GM03348 (cell line): ENCODE data around the gene KCTD1.

ENCODE experiments used
- DNase-seq: peaks from one replicate; pipeline ENCODE4 v3.0.0; 2012; ENCODE audit warnings: low spot score

The KCTD1 gene

DNA sequence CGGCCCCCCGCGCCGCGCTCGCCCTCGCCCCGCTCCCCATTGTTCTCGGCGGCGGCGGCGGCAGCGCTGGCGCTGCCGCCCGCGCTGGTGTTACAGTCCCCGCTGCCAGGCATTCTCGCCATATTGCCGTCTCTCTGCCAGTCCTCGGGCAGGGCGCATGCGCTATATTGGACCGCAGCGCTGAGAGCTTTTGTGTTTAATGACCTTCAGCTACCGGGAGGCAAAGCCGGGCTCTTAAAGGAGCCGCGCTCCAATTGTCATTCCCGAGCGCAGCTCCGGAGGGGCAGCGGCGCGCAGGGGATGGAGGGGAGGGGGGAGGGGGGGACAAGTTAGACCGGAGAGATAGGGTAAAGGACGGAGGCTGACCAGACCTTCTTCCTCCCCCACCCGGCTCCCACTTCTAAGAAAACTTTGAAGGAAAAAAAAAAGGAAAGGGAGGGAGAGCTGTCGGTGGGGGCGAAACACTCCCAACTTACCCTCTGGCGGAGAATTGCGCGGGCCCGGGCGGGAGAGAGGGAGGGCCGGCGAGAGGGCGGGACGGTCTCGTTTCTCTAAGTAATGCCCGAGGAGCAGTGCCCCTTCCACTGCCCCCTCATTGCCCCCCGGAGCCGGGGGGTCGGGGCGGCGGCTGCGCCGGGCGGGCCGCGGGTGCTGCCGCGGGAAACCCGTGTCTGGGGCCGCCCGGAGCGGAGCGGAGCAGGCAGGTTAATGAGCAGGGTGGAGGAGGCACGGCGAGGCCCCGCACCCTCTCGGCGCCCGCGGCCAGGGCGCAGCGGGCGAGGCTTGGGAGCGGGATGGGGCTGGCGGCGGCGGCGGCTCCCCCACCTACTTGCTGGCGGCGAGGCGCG is at the start of gene KCTD1:
Gene KCTD1 (minus strand): TSS at position 139 of the 848 bp plus-strand sequence. CDS start 17 bp downstream, at position 122.
- peak; percentile 93 for DNase-seq

DNA sequence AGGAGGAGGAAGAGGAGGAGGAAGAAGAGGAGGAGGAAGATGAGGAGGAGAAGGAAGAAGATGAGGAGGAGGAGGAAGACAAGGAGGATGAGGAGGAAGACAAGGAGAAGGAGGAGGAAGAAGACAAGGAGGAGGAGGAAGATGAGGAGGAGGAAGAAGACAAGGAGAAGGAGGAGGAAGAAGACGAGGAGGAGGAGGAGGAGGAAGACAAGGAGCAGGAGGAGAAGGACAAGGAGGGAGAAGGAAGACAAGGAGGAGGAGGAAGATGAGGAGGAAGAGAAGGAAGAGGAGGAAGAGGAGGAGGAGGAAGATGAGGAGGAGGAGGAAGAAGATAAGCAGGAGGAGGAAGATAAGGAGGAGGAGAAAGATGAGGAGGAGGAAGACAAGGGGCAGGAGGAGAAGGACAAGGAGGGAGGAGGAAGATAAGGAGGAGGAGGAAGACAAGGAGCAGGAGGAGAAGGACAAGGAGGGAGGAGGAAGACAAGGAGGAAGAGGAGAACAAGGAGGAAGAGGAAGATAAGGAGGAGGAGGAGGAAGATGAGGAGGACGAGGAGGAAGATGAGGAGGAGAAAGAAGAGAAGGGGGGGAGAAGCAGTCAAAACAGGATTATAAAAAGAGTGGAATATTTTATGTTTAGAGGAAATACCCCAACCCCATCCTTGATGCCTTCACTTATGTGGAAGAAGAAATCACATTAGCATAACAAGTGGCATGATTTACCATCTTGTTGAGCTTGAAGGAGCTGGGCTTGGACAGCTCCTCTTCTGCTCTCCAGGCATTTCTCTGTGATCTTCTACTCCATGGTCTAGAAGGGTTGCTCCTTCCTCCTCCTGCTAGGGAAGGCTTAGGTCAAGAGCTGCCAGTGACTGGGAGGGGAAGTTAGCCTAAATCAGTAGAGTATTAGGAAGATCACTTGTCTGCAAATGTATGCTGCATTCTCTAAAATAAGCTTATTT is 45.3 kb upstream of the KCTD1 start:
- no peak for DNase-seq

DNA sequence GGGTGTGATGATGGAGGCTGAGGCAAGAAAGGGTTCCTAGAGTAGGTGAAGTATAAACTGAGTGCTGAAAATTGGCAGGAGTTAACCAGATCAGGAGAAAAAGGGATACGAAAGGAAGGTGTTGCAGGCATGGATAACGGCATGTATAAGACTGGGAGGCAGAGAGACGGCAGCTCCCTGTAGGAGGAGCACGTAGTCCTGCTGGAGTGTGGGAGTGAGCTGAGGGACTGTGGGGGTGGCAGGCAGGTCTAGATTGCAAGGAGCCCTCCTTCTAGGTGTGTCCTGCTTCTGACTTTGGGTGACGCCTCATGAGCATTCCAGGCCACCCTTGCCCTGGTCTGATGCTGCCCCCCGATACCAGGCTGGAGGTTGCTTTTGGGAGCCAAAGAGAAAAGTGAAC is 36.4 kb upstream of the KCTD1 start:
- no peak for DNase-seq

DNA sequence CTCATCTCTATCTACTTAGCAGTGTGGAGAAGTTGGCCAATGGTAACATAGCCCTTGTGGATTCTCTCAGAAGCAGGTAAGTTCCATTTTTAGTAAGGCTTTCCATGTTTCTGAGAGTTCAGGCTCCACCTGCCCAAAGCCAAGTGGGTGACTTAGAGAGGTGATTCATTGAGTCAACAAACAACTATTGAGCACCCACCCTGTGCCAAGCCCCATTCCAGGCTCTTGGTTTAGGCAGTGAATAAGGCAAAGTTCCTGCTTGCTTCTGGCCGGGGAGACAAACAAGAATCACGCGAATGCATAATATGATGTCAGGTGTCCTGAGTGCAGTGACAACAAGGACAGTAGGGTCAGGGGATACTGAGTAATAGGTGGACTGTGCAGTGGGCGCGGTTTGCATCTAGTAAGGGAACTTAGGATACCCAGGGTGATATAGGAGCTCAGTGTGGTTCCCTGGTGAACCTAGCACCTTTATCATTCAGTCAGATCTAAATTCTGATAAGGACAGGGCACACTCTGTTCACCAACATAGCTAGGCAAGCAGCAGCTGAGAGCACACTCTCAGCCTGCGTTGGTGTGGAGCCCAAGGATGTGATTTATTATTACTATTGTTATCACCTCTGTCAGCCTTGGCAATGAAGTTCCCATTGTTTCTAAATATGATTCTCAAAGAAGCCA is 31.7 kb upstream of the KCTD1 start:
- no peak for DNase-seq

DNA sequence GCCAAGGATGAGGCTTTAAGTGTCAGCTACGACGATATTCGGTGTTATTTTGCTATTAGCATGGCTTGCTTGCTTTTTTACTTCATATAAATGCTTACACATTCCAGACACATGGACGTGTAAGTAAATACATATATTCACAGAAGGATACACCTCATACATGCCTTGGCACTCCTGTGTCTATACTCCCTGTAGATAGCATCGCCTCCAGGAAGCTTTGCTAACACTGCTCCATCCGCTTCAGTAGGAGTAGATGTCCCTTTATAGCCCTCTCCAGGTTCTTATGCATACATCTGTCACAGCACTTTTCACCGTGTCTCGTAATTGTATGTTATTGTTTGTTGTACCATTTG is 27.5 kb upstream of the KCTD1 start:
- DNase-seq = no peak

DNA sequence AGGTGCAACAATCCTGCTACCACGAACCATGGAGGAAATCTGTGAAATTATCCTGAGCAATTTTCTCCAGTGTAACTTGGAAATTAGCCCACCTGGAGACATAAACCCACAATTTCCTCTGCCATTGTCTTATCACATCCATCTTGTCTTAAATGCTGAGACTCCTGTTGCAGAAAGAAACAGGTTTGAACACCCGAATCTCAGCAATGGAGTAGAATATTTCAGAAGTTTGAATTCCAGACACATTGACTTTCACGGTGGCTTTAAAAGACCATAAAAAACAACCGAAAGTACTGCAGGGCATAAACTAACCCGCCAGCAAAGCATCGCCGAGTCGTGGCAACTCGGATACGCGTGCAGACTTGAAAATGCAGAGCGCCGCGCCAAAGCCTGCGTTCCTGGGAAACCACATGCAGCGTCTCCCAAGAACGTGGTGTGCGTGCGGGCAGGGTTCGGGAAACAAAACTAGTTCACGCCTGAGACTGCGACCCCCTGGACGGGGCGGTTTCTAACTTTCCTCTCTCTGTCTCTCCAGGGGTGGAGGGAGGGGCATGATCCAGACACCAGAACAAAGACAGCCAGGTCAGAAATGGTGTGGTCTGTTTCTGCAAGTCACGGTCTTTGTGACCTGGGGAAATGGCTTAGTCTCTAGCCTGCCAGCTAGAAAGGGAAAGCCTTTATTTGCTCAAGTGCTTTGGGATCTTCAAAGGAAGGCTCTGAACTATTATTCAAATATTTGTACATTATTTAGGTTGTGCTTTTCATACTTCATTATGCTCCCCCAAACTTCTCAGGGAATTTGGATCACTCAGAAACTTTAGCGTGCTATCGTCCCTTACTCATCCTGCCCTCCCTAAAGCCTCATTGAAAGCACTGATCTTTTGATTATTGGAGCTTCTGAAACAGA is 26.9 kb upstream of the KCTD1 start:
- peak; percentile 68 for DNase-seq

DNA sequence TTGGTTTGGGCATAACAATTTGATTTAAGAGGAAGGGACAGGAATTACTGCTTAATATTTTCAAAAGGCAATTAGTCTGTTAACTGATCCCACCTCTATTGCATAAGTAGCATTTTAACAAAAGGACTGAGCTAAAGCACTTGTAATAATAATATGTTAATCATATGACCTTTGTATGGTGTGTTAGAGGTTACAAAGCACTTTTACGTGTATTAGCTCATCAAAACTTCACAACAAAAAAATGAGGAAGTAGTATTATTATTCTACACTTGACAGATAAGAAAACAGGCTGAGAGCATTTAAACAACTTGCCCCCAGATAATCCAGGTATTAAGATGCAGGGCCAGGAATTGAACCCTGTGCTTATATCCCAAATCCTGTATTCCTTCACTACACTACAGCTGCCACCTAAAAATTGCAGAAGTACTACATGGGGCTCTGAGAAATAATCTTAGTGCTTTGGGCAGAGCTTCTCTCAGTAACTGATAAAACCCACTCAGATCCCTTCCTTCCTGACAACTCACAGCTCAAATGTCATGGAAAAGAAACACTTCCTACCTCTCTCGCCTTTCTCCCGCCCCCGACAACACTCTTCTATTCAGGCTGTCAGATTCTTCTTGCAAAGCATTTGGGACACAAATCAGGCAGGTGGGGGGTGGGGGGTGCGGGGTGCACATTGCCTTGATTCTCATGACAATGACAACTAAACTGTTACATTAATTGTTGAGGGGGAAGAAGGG is 20.7 kb upstream of the KCTD1 start:
- DNase-seq = no peak

DNA sequence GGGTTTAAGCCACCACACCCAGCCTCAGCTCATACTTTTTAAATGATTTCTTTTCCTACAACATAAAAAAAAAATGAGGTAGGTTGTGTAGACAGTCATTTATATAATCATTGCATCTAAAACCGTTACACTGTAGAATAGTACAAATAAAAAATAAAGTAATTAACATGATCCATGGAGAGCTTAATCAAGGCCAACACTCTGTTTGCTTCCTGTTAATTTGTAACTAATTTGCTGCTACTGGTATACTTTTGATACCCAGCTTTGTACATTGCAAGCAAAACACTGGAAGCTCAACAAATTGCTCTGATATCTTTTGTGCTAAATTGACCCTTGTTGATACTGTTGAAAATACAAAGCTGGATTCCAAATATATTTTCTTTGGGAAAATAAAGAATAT is 20.2 kb upstream of the KCTD1 start:
- DNase-seq = no peak

DNA sequence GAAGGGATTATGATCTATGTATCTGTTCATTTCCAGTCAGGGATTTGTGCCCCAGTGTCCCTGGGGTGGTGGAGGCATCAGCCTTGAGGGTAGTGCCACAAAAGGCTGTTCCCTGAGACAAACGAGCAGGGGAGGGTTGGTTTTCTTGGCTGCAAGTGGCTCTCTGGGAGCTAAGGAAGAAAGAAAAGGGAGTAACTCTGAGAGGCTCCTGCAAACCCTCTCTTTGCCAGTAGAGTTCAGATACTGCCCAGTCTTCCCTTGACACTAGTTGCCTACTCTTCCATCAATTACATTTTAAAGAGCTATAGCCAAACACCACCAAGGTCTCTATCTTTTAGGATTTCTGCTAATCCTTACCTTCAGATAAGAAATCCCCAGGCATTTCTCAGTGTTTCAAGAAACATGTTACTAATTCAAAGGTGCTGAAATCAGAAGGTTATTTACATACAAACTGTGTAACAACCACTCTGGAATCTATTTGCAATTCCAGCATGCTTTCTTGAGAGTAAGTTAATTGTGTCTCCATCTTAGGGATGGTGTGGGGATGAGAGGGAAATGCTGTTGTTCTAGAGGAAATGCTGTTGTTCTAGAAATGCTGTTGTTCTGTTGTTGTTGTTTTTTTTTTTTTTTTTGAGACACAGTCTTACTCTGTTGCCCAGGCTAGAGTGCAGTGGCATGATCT is 18.7 kb upstream of the KCTD1 start:
- DNase-seq = no peak

DNA sequence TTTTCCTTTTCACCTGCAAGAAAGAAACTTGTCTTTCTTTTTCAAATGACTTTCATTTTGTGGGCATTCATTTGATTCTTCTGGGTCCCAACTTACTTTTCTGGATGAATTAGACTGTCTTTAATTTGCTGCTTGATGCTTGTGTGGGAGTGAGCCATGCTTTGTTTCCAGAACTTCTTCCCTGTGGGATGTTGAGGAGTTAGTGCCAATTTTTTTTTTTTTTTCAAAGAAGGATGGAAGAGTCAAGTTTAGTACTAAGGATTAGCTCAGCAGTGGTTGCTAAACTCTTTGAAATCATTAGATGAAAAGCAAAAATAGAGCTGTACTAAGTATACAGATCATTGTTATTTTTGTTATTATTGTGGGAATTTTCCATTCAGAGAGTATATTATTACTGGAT is 17.2 kb upstream of the KCTD1 start:
- peak; percentile 11 for DNase-seq

DNA sequence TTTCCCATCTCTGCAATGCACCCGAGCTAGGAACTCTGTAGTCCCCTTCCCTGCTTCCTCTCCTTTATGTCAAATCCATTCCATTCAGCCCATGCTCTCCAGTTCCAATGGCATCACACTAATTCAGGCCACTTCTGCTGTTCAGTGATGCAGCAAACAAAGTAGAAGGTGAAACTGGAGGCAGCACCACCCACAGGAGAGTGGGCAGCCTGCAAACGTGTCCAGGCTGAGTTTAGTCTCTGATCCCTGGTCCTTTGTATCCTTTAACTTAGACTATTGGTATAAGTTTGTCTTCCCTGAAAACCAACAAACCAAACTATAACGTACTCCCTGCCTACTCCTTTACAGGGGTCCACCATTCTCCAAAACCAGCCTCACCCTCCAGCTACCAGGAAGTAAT is 14.7 kb upstream of the KCTD1 start:
- DNase-seq = no peak

DNA sequence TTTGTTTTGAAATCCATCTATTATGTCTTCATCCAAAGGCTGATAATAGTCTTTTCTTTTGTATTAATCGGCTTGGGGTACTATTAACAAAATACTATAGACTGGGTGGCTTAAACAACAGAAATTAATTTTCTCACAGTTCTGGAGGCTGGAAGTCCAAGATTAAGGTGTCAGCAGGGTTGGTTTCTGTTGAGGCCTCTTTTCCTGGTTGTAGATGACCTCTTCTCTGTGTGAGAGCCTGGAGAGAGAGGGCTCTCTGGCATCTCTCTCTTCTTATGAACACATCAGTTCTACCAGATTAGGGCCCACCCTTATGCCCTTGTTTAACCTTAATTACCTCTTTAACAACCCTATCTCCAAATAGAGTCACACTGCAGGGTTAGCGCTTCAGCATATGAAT is 14.2 kb upstream of the KCTD1 start:
- no peak for DNase-seq

DNA sequence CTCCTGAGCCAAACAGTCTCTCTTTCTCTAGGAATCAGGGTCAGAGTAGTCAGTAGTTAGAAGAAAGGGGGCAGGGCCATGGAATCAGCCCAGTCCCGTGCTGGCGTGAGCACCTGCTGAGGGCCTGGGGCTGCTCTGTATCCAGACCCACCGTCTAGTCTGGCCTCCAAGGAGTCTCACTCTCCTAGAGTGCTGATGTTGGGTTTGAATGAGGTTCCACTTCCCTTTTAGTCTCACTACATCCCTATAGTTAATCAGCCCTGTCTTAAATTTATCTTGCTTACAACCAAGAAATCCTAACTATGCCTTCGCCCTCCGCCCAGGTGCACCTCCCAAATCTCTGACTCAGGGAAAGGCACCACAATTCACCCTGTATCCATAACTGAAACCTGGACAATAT is 13.4 kb upstream of the KCTD1 start:
- no peak for DNase-seq

DNA sequence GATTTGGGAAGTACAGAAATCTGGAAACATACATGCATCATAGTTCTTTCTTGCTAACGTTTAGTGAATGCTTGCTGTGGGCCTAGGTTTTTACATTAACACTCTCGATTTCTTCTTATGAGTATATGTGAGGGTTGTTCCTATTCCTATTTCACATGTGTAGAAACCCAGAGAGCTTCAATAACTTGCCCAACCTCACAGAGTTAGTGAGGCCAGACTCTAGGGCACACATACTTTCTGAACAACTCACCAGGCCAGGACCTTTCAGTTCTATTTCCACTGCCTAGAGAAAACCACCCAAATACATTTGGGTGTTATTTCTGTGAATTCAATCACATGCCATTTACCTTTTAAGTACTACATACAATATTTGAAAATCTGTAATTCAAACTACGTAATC is 8.2 kb upstream of the KCTD1 start:
- peak; percentile 55 for DNase-seq

DNA sequence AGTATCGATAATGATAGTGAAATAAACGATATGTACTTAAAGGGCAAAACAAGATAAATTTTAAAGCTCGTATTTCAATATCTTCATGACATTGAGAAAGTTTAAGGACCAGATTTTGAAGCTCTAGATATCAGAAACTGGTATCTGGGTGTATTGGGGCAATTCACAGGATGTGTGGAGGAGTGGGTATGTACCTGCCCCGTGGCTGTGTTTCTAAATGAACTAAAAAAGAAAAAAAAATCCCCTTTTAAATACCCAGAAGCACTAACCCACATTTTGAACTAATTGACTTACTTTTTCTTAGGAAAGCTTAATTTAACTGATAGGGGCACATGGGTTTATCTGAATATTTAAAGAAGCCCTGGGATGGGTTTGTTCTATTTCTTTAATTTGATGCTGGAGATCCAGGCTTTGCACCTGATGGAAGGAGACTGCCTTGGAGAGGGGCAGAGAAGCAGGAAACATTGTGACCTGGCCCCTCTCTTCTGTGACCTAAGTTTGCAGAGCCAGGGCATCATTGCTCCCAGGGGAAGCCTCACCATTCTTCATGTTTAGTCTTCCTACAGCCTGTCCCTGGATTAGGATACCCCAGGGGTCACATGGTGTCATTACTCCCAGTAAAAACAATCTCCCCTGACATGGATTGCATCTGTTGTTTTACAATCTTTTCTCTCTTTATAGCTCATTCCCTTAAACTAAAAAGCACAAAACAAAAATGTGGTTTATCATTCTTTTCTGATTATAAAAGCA is 7.6 kb upstream of the KCTD1 start:
- DNase-seq = peak; percentile 9

DNA sequence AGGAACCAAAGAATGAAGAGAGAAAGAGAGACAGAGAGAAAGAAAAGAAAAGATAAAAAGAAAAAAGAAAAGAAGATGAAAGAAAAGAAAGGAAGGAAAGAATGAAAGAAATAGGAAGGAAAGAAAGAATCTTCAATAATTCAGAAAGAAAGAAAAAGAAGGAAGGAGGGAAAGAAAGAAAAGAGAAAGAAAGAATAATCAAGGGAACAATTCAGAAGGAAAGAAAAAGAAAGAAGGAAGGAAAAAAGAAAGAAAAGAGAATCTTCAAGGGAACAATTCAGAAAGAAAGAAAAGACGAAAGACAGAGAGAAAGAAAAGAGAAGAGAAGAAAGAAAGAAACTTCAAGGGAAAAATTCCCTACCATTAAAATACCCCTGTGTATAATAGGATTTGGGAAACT is 5.6 kb upstream of the KCTD1 start:
- DNase-seq = no peak

DNA sequence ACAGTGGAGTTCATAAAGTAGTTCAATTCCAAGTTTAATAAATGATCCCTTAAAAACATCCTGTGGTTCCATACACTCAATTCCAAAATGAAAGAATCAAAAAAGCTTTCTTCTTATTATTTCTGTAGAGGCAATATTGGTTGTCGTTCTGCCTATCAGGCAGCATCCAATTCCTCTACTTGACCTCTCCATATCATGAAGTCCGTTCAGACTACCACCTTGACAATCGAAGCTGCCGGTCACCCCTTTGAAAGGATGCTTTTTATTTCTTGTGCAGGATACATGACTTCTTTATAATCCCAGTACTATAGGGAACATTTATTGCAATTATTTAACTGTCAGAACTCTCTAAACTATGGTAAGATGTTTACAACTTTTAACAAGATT is 3.3 kb upstream of the KCTD1 start:
- DNase-seq = no peak

DNA sequence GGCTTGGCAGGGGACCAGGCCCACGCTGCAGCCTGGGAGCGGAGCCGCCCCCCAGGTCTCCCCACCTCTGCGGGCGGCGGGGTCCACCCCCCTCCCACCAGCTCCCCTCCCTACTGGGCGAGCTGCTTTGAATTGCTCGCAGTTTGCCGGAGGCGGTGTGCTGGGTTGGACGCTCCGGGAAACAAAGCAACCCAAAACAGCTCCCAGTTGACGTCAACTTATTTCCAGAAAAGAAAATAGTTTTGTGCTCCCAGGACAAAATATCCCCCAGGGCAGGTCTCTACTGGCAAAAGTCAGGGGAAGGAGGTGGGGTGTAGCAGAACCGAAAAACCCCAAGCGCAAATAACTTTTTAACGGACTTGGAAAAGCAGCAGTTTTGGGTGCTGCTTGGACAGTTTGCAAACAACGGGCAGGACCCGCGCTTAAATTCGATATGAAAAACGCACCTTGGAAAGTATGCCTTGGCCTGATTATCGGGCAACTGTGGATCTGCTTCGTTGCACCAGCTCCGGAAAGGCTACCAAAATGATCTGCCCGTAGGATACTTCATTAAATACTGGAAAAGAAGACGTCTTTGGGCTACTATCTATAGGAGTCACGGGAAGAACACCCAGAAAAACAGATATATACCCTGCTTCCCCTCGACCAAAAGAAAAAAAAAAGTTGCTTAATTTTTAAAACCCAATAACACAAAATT is 2.8 kb upstream of the KCTD1 start:
- no peak for DNase-seq
